ENCODE results near the gene F2RL3. TPM values are rescaled to one million over a fixed set of nuclear protein-coding genes. Genes with fewer than 3 reads are reported as not detected.

The F2RL3 gene
- total RNA-seq, 4 donors from 2014 or later = 1.3 to 12.9 (median 1.8) TPM

DNA sequence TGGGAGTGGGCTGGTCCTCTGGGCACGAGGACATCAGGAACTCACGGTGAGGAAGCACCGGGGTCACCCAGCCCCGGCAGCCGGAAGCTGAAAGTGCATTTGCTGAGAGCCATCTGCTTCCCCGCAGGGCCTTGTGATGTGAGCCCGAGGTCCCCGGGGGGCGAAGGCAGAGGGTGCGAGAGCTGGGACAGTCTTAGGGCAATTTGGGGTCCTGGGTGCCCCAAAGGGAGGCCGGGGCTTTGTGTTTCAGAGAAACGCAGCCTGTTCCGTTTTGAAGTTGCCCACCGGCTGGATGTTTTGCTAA lies 4.8 kb downstream of the F2RL3 start:
- Histone ChIP-seq H3K4me1 (peaks cover 0 to 31% (median 15%) of the 10 kb centered on the region in 4 donors), H3K27me3 (peaks cover 0 to 8% of the 10 kb centered on the region in 2 donors), H3K4me3 (no peak overlapping the region), H3K27ac (no peak overlapping the region), H3K36me3 (no peaks in the 10 kb centered on the region), H3K9me3 (no peaks in the 10 kb centered on the region)
- WGBS, 2 donors = 66 to 70% methylated on average over 14 of the region's 14 CpGs
- no peak for DNase-seq (ENCODE audit: low spot score in 2 of 2)
- TF ChIP-seq EP300 (IDR thresholded peaks at IDR 0.05) = no peak
- TF ChIP-seq POLR2A (IDR thresholded peaks at IDR 0.05) = no peak
- TF ChIP-seq, protein P1, sequence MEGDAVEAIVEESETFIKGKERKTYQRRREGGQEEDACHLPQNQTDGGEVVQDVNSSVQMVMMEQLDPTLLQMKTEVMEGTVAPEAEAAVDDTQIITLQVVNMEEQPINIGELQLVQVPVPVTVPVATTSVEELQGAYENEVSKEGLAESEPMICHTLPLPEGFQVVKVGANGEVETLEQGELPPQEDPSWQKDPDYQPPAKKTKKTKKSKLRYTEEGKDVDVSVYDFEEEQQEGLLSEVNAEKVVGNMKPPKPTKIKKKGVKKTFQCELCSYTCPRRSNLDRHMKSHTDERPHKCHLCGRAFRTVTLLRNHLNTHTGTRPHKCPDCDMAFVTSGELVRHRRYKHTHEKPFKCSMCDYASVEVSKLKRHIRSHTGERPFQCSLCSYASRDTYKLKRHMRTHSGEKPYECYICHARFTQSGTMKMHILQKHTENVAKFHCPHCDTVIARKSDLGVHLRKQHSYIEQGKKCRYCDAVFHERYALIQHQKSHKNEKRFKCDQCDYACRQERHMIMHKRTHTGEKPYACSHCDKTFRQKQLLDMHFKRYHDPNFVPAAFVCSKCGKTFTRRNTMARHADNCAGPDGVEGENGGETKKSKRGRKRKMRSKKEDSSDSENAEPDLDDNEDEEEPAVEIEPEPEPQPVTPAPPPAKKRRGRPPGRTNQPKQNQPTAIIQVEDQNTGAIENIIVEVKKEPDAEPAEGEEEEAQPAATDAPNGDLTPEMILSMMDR (IDR thresholded peaks at IDR 0.05) = no peak

DNA sequence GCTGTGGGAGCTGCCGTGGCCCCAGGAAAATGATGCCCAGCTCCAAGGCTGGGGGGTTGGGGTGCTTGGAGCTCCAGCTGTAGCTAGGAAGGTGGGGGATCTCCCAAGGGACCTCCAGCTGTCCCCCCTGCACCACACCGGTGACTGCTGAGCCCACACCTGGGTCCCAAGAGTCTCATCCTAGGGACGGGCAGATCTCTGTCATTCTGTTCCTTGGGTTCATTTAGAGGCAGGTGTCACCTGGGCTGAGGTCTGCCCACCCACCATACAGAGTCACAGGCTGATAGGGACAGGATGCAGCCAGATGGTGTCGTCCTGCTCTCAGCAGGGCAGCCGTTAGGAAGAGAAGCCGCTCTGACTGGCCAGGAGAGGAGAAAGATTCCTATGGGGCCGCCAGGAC lies 5.3 kb downstream of the F2RL3 start:
- H3K27ac ChIP-seq = no peak overlapping the region
- H3K27me3 ChIP-seq = peaks cover 0 to 4% of the 10 kb centered on the region in 2 donors
- peaks cover 0 to 26% (median 13%) of the 10 kb centered on the region in 4 donors for H3K4me1 ChIP-seq
- H3K36me3 ChIP-seq = no peaks in the 10 kb centered on the region
- H3K9me3 ChIP-seq = no peaks in the 10 kb centered on the region
- DNase-seq (ENCODE audit: low spot score in 2 of 2) = no peak
- no peak overlapping the region for H3K4me3 ChIP-seq
- TF ChIP-seq EP300 (IDR thresholded peaks at IDR 0.05) (no peak), POLR2A (IDR thresholded peaks at IDR 0.05) (no peak)
- TF ChIP-seq, protein P1 (IDR thresholded peaks at IDR 0.05) = no peak
- 80 to 83% methylated on average over 4 to 7 of the region's 7 CpGs for WGBS, 2 donors

DNA sequence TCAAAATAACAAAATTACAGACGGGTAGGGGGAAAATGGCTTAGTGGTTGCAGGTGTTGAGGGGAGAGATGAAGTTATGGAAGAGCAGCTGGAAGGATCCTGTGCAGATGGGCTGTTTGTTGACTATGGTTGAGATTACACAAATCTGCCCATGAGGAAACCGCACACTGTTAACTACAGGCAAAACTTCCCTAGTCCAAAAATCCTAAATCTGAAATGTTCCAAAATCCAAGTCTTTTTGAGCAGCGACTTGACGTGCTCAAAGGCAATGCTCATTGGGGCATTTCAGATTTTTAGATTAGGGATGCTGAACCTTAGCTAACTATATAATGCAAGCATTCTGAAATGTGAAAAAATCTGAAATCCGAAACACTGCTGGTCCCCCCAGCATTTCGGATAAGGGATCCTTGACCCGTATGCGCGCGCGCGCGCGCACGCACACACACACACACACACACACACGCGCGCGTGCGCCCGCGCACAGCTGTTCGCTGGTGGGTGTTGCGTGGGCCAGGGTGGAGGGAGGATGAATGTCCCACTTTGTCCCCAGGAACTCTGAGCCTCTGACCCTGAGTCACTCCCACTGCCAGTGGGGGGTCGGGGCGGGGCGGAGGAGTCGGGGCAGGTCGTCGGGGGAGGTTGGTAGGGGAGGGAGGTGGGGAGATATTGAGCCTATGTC lies 6.8 kb downstream of the F2RL3 start:
- peak overlapping the region in 2 of 4 donors; percentile 62 to 85 for H3K27ac ChIP-seq
- WGBS, 2 donors = 37 to 50% methylated on average over 29 of the region's 30 CpGs
- H3K36me3 ChIP-seq = no peaks in the 10 kb centered on the region
- no peaks in the 10 kb centered on the region for H3K27me3 ChIP-seq
- DNase-seq (ENCODE audit: low spot score in 2 of 2) = no peak
- TF ChIP-seq EP300 (IDR thresholded peaks at IDR 0.05) (no peak), POLR2A (IDR thresholded peaks at IDR 0.05) (no peak)
- TF ChIP-seq, protein P1 (IDR thresholded peaks at IDR 0.05) = no peak
- peak overlapping the region in 3 of 4 donors; percentile 35 to 56 (median 51) for H3K4me3 ChIP-seq
- H3K4me1 ChIP-seq = peaks cover 0 to 25% (median 13%) of the 10 kb centered on the region in 4 donors
- no peaks in the 10 kb centered on the region for H3K9me3 ChIP-seq

DNA sequence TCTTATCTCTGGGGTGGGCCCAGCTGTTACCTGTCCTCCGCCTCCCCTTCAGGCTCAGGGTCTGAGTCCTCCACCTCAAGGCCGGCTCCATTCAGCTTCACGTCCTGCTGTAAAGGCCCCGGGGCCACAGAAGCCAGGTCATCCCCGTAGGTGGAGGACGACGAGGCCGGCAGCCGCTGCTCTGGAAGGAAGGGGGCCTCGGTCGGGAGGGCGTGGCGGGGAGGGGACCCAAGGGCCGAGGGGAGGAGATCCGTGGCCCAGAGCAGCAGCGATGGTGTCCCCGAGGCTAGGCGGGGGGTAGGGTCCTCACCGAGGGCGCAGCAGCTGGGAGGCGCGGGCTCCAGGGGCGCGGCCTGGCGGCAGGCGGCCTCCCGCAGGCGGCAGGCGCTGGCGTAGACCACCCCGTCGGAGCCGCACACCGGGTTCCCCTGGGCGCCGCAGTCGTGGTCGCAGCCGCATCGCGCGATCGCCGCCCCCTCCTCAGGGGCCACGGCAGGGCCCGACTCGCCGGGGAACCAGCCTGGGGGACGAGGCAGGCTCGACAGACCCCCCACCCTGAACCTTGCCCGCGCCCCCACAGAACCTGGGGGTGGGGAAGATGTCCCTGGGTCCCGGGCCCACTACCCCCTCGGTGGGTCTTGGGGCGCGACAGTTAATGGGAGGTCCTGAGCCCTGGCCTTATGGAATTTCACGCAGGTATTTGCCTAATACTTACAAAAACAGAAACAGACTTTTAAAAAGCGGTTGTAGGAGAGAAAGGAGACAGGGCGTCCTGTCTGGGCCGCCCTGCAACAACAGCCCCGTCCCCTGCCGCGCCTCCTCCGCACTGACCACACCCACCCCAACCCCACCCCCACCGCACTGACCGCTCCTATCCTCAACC lies 7.6 kb downstream of the F2RL3 start:
- TF ChIP-seq, protein P1 (IDR thresholded peaks at IDR 0.05) = no peak
- peak in 1 of 2 donors; percentile 28 for TF ChIP-seq EP300 (IDR thresholded peaks at IDR 0.05)
- no peak for TF ChIP-seq POLR2A (IDR thresholded peaks at IDR 0.05)
- Histone ChIP-seq H3K4me1 (peaks cover 0 to 25% (median 13%) of the 10 kb centered on the region in 4 donors), H3K27me3 (no peaks in the 10 kb centered on the region), H3K27ac (peak overlapping the region; percentile 22 to 85 (median 66)), H3K9me3 (no peaks in the 10 kb centered on the region), H3K4me3 (peak overlapping the region; percentile 35 to 56 (median 44)), H3K36me3 (no peaks in the 10 kb centered on the region)
- 3% methylated on average over 32 to 55 of the region's 66 CpGs for WGBS, 2 donors
- DNase-seq (ENCODE audit: low spot score in 2 of 2) = no peak

All from tibial nerve (tissue), 4 donors.